Epithelial cell of prostate (primary cell): ENCODE data around the gene ANKRD11.
A peak's percentile ranks its signal among the peaks of the same experiment; 100 is the strongest.

Experiments
- DNase-seq: peaks from one replicate; pipeline ENCODE4 v3.0.0-alpha.2; 2011; ENCODE audit warnings: low read depth, low spot score
- H3K27ac ChIP-seq: fragments of 450-650 bp; 2 replicates; pipeline ENCODE4 v1.5.1; 2017; ENCODE audit warnings: mild to moderate bottlenecking

Gene ANKRD11

GRCh38 chr16:89322321-89323119, 167.8 kb downstream of the ANKRD11 start:
- DNase-seq, result no peak
- peak overlapping the region; percentile 74 for H3K27ac ChIP-seq

- peak overlapping the region; percentile 74 for H3K27ac ChIP-seq
- DNase-seq, result no peak
Measured at GRCh38 chr16:89320782-89321501, 169.4 kb downstream of the ANKRD11 start.

- DNase-seq, result no peak
- H3K27ac ChIP-seq, result peak overlapping the region; percentile 74
Measured at GRCh38 chr16:89319886-89320781, 170.2 kb downstream of the ANKRD11 start.

GRCh38 chr16:89319631-89319885, 170.8 kb downstream of the ANKRD11 start:
- peak overlapping the region; percentile 74 for H3K27ac ChIP-seq
- DNase-seq, result no peak

GRCh38 chr16:89318871-89319630, 171.3 kb downstream of the ANKRD11 start:
- peak overlapping the region; percentile 74 for H3K27ac ChIP-seq
- DNase-seq, result no peak

GRCh38 chr16:89318430-89318758, 172.0 kb downstream of the ANKRD11 start:
- peak overlapping the region; percentile 82 for H3K27ac ChIP-seq
- no peak for DNase-seq

- H3K27ac ChIP-seq, result peak overlapping the region; percentile 82
- no peak for DNase-seq
Measured at GRCh38 chr16:89317729-89318429, 172.5 kb downstream of the ANKRD11 start.

- H3K27ac ChIP-seq, result peak overlapping the region; percentile 82
- no peak for DNase-seq
Measured at GRCh38 chr16:89317101-89317671, 173.2 kb downstream of the ANKRD11 start.

GRCh38 chr16:89316701-89317100, 173.7 kb downstream of the ANKRD11 start:
- DNase-seq, result no peak
- peak overlapping the region; percentile 82 for H3K27ac ChIP-seq

- peak; percentile 78 for DNase-seq
Measured at GRCh38 chr16:89315791-89316581, 174.4 kb downstream of the ANKRD11 start.

GRCh38 chr16:89315271-89315670, 175.1 kb downstream of the ANKRD11 start:
- H3K27ac ChIP-seq, result peak overlapping the region; percentile 82
- no peak for DNase-seq

More at GRCh38 chr16:89315791-89316581, 174.4 kb downstream of the ANKRD11 start:
- H3K27ac ChIP-seq, result peak overlapping the region; percentile 82

GRCh38 chr16:89314854-89315253, 175.5 kb downstream of the ANKRD11 start:
- no peak for DNase-seq
- peak overlapping the region; percentile 82 for H3K27ac ChIP-seq

GRCh38 chr16:89314357-89314756, 176.0 kb downstream of the ANKRD11 start:
- DNase-seq, result no peak

GRCh38 chr16:89313583-89313982, 176.8 kb downstream of the ANKRD11 start:
- DNase-seq, result no peak
- H3K27ac ChIP-seq, result peak overlapping the region; percentile 82

More at GRCh38 chr16:89314357-89314756, 176.0 kb downstream of the ANKRD11 start:
- H3K27ac ChIP-seq, result peak overlapping the region; percentile 82

GRCh38 chr16:89312598-89313299, 177.6 kb downstream of the ANKRD11 start:
- DNase-seq, result no peak
- H3K27ac ChIP-seq, result no peak overlapping the region

- no peak for DNase-seq
- H3K27ac ChIP-seq, result no peak overlapping the region
Measured at GRCh38 chr16:89312194-89312593, 178.2 kb downstream of the ANKRD11 start.

GRCh38 chr16:89311636-89312035, 178.7 kb downstream of the ANKRD11 start:
- H3K27ac ChIP-seq, result no peak overlapping the region
- no peak for DNase-seq
